GM12891 (cell line): ENCODE results near the gene TBC1D22A.

Experiments
- DNase-seq: peaks from one replicate; pipeline ENCODE4 v3.0.0; 2011; ENCODE audit warnings: low spot score; ENCODE audit not compliant: insufficient read length
- FAIRE-seq: peaks from 2 replicates; lab custom pipeline; 2011; peaks lifted over from hg19 to GRCh38; lab: Jason Lieb, UNC
- PAX5 ChIP-seq: IDR thresholded peaks from 2 replicates; pipeline ENCODE4 v1.6.1; 2011; ENCODE audit warnings: low read length, moderate library complexity, mild to moderate bottlenecking; ENCODE audit not compliant: insufficient read depth, severe bottlenecking
- POLR2A ChIP-seq: IDR thresholded peaks from 2 replicates; pipeline ENCODE4 v1.6.1; 2011; ENCODE audit warnings: low read depth, low read length, control low read depth
- POLR2AphosphoS5 ChIP-seq: IDR thresholded peaks from 2 replicates; pipeline ENCODE4 v1.6.1; 2011; ENCODE audit warnings: low read depth, low read length, control low read depth
- POU2F2 ChIP-seq: IDR thresholded peaks from 2 replicates; pipeline ENCODE4 v1.6.1; 2011; ENCODE audit warnings: low read depth, mild to moderate bottlenecking, control low read depth, low read length, moderate library complexity
- SPI1 ChIP-seq: IDR thresholded peaks from 2 replicates; pipeline ENCODE4 v1.6.1; 2011; ENCODE audit warnings: low read depth, low read length, control low read depth
- TAF1 ChIP-seq: IDR thresholded peaks from 2 replicates; pipeline ENCODE4 v1.6.1; 2011; ENCODE audit warnings: low read depth, low read length, control low read depth

The TBC1D22A gene

GRCh38 chr22:47178339-47178738 lies 415.9 kb downstream of the TBC1D22A start:
- FAIRE-seq, result no peak

GRCh38 chr22:47180796-47181195 lies 418.3 kb downstream of the TBC1D22A start:
- TF ChIP-seq SPI1 (no peak), POU2F2 (no peak), TAF1 (no peak), POLR2A (no peak), PAX5 (no peak), POLR2AphosphoS5 (no peak)
- DNase-seq (no peak), FAIRE-seq (no peak)

More at GRCh38 chr22:47178339-47178738, 415.9 kb downstream of the TBC1D22A start:
- TF ChIP-seq POLR2A (no peak), TAF1 (no peak), POLR2AphosphoS5 (no peak), SPI1 (no peak), POU2F2 (no peak), PAX5 (no peak)
- no peak for DNase-seq

- DNase-seq (no peak), FAIRE-seq (no peak)
- TF ChIP-seq POLR2A (no peak), POLR2AphosphoS5 (no peak), PAX5 (no peak), TAF1 (no peak), POU2F2 (no peak), SPI1 (no peak)
Observed at GRCh38 chr22:47187176-47187957, 424.9 kb downstream of the TBC1D22A start.

GRCh38 chr22:47188261-47189055 lies 426.0 kb downstream of the TBC1D22A start:
- FAIRE-seq (no peak), DNase-seq (no peak)
- no peak for TF ChIP-seq POLR2A
- TF ChIP-seq POLR2AphosphoS5, result no peak
- TF ChIP-seq SPI1, result no peak
- no peak for TF ChIP-seq PAX5
- TF ChIP-seq TAF1, result no peak
- no peak for TF ChIP-seq POU2F2

- DNase-seq (no peak), FAIRE-seq (no peak)
- TF ChIP-seq SPI1 (no peak), PAX5 (no peak), POLR2AphosphoS5 (no peak), POLR2A (no peak), POU2F2 (no peak), TAF1 (no peak)
Observed at GRCh38 chr22:47189056-47189916, 426.8 kb downstream of the TBC1D22A start.

- no peak for DNase-seq
- no peak for TF ChIP-seq POLR2AphosphoS5
- TF ChIP-seq SPI1, result no peak
- TF ChIP-seq PAX5, result no peak
- TF ChIP-seq POU2F2, result no peak
- no peak for TF ChIP-seq POLR2A
- TF ChIP-seq TAF1, result no peak
- FAIRE-seq, result no peak
Observed at GRCh38 chr22:47190276-47190956, 428.0 kb downstream of the TBC1D22A start.

- TF ChIP-seq PAX5 (no peak), TAF1 (no peak), POLR2AphosphoS5 (no peak), POU2F2 (no peak), POLR2A (no peak), SPI1 (no peak)
Observed at GRCh38 chr22:47190957-47191670, 428.7 kb downstream of the TBC1D22A start.

More at GRCh38 chr22:47190957-47191670, 428.7 kb downstream of the TBC1D22A start:
- no peak for FAIRE-seq
- no peak for DNase-seq
